Inferior parietal cortex (tissue), 1 donor: Measurements from ENCODE around the gene SREBF2.

ENCODE experiments used
- DNase-seq: peaks from one replicate; pipeline ENCODE4 v3.0.0-alpha.2; 2016; ENCODE audit errors: extremely low spot score

The SREBF2 gene

GRCh38 chr22:41908411-41909309 lies 75.8 kb downstream of the SREBF2 start:
- DNase-seq: no peak

GRCh38 chr22:41909310-41910049 lies 76.6 kb downstream of the SREBF2 start:
- no peak for DNase-seq

DNA sequence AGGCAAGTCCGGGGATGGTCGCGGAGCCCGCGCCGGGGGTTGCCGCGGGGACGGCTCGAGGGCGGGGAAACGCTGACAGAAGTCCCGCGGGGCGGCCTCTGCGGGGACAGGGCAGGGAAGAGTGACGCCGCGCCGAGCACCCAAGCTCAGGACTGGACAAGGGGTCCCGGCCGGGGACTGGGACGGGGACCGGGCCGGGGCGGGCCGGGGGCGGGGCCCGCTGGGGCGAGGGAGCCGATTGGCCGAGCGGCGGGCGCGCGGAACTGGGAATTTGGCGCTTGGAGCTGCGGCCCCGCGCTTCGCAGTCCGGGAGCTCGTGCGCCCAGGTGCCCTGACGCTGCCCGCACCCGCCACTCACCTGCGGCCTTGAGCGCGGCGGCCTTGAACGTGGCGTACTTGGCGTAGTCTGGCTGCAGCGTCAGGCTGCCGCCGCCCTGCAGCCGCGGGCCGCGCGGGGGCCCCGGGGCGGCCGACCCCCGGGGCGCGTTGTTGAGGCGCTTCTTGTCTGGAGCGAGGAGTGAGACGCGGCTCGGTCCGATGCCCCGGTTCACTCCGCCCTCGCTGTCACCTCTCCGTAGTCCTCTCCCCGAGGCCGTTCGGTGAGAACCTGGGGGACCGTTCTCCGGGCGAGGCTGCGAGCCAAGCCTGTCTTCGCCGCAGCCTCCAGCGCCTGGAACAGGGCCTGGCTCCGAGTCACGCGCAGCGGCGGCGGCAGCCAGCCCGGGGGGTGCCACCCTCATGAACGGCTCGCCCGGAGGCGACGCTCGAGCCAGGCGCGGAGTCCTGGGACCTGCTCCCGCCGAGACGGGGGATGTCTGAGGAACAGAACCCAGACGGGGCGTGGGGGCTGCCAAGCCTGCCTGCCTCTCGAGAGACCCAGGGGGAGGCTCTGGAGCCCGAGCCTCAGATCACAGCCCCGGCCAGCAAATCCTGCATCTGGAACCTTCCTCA lies 77.4 kb downstream of the SREBF2 start:
- peak; percentile 42 for DNase-seq

GRCh38 chr22:41911001-41911611 lies 78.2 kb downstream of the SREBF2 start:
- DNase-seq: no peak

GRCh38 chr22:41912338-41913039 lies 79.6 kb downstream of the SREBF2 start:
- DNase-seq: no peak

DNA sequence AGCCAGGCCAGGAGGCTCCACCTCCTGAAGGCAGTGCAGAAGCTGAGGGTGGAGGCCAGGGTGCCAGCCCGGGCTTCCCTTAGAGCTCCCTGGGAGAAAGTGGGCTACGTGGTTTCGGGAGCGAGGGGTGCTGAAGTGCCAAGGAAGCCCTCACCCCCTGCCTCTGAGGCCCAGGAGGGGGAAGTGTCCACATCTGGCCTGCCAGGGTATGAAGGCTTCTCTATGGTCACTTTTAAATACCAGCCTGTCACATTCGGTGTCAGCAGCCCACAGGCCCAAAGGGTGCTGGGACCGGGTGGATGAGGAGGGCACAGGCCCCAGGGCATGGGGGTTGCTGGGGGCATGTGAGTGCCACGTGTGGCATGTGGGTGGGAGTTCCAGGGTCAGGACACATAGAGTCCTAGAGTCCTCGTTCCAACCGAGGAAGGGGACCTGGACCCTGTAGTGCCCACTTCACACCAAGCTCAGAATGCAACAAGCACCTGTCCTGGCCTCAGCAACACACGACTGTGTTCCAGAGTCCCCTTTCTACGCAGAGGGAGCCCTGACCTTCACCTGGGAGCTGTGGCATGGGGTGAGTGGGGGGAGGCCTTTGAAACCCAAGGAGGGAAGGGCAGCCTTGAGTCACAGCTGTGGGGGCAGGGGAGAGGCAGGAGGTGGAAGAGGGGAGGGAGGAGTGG lies 80.3 kb downstream of the SREBF2 start:
- DNase-seq: no peak

DNA sequence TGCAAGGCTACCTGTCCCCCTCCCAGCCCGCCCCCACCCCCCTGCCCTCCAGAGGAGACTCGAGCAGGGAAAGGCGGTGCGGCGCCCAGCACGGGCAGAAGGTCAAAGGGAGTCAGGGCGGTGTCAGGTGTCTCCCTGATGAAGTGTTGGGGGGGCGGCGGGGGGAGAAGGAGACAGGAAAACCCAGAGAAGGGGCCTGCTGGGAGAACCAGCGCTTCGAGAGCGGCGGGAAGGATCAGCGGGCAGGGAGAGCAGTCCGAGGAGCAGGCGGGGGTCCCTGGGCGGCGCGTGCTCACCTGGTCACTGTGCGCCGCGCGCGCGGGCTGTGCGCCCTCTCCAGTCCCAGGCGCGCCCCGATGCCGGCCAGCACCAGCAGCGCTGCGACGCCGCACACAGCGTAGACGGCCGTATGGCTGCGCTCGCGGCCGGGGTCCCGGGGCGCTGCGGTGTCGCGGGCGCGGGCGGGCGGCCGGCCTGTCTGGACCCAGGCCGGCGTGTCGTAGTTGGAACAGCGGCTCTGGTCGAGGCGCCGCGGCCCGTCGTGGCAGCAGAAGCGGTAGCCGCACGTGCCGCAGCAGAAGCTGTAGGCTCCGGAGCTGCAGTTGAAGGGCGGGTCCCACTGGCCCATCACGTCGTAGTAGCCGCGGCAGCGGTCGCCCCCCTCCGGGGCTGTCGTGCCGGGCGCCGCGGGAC lies 81.1 kb downstream of the SREBF2 start:
- DNase-seq: no peak

DNA sequence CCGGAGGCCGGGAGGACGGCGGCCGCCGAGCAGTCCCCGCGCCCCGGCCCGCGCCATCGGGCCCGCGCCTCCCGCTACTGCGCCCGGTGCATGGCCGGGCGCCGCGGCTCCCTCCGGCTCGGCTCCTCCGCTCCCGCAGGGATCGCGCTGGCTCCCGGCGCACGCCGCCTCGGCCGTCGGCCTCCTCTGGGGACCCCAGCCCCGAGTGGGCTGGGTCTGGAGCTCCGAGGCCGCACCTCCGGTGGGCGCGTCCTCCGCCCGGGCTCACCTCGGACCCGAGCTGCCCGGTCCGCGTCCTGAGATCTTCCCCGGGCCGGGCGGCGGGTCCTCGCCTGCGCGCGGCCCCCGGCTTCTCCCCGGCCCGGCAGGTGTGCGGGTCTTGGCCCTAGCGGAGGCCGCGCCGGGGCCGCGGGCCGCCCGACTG lies 81.7 kb downstream of the SREBF2 start:
- DNase-seq: no peak

DNA sequence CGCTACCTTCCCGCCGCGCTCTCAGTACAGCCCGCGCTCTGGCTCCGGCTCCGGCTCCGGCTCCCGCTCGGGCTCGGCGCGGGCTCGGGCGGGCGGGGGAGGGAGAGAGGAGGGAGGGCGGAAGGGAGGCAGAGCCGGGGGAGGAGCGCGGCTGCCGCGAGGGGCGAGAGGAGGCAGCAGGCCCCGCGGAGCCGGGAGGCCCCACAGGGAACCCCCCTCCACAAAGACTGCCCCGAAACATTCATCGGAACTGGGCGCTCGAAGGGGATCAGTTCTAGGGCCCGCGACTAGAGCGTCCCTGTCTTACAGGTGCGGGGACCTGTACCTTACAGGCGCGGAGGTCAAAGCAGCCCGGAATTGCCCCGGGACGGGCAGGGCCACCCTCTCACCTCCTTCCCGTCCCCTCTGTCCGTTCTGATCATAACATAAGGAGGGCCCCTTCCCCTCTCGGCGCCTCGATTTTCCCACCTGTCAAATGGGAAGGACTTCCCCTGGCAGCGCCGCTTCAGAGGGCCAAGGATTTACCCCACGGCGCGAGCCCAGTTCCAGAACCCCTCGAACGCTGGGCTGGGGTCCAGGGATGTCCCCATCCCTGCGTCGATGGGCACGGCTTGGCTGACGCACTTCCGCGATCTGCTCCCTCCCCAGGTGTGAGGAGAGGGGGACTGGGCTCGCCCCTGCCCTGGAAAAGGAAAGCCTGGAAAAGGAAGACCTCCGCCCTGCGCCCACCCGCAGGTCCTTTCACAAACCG lies 82.3 kb downstream of the SREBF2 start, which contains the start of gene SHISA8:
TSS of gene SHISA8 (minus strand) at position 40 of the 751 bp plus-strand sequence. CDS start 407 bp downstream, outside the sequence.
- DNase-seq: no peak

DNA sequence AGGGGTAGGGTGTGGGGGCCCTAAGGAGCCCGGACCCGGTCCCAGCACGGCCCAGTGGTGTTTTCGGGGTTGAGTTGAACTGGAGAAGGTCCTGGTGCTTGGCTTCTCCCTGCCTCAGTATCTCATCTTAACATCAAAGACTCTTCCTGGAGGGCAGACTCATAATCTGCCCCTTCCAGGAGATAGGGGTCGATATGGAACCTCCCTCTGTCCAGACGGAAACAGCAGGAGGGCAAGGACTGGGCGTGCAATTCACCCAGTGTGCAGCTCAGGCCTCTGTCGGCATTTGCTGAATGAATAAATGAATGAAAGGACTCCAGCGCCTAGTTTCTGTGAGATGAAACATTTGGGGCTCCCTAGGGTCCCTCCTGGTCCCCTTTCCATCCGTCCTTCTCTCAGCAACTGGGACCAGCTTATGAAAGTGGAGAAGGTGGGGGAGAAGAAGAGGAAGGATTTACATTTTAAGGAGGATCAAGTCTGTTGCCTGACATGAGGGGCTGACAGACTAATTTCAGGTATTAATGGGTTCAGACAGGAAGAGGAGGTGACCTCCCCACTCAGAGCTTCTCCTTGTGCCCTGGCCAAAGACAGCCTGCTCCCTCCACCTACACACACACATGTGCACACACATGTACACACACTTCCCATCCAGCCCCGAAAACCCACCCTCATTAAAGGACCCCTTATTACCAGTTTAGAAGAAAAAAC lies 83.0 kb downstream of the SREBF2 start:
- no peak for DNase-seq

GRCh38 chr22:41916745-41917358 lies 83.9 kb downstream of the SREBF2 start:
- DNase-seq: no peak

- DNase-seq: no peak
Observed at GRCh38 chr22:41917375-41917902, 84.5 kb downstream of the SREBF2 start.

- DNase-seq: no peak
Observed at GRCh38 chr22:41917903-41918791, 85.2 kb downstream of the SREBF2 start.

- DNase-seq: no peak
Observed at GRCh38 chr22:41919357-41920224, 86.7 kb downstream of the SREBF2 start.

DNA sequence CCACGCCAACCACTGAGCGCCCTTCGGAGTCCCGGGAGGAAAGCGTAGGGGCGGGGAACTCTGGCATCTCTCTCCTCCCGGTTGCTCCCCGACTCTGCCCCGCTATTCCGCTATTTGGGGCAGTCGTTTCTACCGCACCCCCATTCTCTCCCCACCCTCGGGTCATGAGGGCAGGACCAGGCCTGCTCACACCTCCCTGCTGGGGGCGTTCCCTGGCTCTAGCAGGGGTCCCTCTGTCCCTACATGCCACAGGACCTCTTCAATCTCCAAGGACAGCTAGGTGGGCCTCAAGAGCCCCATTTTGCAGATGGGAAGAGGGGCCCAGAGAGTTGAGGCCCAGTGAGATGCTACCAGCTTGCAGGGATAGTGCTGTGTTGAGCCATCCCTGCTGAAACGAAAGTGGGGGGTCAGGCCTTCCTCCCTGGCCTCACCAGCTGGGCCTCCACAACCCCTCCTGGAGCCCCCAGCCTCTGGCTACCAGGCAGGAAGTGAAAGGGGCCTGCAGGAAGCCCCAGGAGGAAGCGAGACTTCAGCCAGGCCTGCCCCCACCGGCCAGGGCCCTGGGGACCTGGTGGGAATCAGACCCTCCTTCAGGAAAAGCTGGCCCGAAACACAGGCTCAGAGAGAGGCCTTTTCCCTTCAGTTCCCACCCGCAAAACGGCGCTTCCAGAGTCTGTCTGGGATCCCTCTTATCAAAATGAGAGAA lies 87.5 kb downstream of the SREBF2 start:
- DNase-seq: no peak
